Measurements from ENCODE around the gene MINDY3.

The MINDY3 gene

GRCh38 chr10:15813415-15813814 is 46.9 kb downstream of the MINDY3 start:
- H3K36me3 ChIP-seq (ENCODE audit: control insufficient read depth, insufficient read depth, low read length): no peaks in the 10 kb centered on the region
- no peak overlapping the region for H3K4me3 ChIP-seq (ENCODE audit: low read length)
- H3K27me3 ChIP-seq (ENCODE audit: control insufficient read depth, insufficient read depth, low read length): no peaks in the 10 kb centered on the region
- 100% methylated on average over 1 of the region's 3 CpGs for WGBS (ENCODE audit: insufficient coverage, insufficient read length)
- no peak for DNase-seq (ENCODE audit: low read depth, low spot score)
- H3K4me1 ChIP-seq (ENCODE audit: control insufficient read depth, insufficient read depth, low read length): no peaks in the 10 kb centered on the region
- H3K9me3 ChIP-seq (ENCODE audit: control insufficient read depth, insufficient read depth, low read length): no peaks in the 10 kb centered on the region
- H3K27ac ChIP-seq (ENCODE audit: low read length): no peak overlapping the region

GRCh38 chr10:15809450-15809849 is 50.9 kb downstream of the MINDY3 start:
- no peak overlapping the region for H3K27ac ChIP-seq (ENCODE audit: low read length)
- no peaks in the 10 kb centered on the region for H3K27me3 ChIP-seq (ENCODE audit: control insufficient read depth, insufficient read depth, low read length)
- no CpG with 5 or more reads among the region's 4 CpGs for WGBS (ENCODE audit: insufficient coverage, insufficient read length)
- no peak for DNase-seq (ENCODE audit: low read depth, low spot score)
- H3K4me3 ChIP-seq (ENCODE audit: low read length): no peak overlapping the region
- H3K36me3 ChIP-seq (ENCODE audit: control insufficient read depth, insufficient read depth, low read length): no peaks in the 10 kb centered on the region
- no peaks in the 10 kb centered on the region for H3K9me3 ChIP-seq (ENCODE audit: control insufficient read depth, insufficient read depth, low read length)
- no peaks in the 10 kb centered on the region for H3K4me1 ChIP-seq (ENCODE audit: control insufficient read depth, insufficient read depth, low read length)

DNA sequence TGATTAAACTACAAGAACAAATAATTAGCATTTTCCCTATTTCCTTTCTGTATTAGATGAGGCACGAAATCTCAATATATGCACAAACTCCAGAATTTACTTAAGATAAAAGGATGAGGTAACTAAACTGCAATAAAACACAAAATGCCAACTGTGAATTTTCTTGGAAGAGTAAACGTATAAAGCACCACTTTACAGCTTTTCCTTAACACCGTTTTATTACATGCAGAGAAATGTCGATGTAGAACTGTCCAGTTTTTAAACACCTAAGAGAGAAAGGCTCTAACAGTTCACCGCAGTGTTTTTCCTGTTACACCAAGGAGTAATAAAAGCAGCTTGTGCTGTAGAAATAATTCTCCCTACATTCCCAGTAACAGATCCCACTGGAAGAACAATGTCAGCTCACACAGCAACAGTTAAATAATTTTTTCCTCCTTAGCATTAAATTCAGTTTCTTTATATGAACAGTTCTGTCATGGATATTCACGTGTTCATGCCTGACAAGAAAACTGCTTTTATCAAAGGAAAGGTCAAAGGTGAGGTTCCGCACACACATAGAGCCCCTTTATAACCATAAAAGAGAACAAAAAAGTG is 52.0 kb downstream of the MINDY3 start:
- Histone ChIP-seq H3K4me1 (ENCODE audit: control insufficient read depth, insufficient read depth, low read length) (no peaks in the 10 kb centered on the region), H3K36me3 (ENCODE audit: control insufficient read depth, insufficient read depth, low read length) (no peaks in the 10 kb centered on the region), H3K4me3 (ENCODE audit: low read length) (no peak overlapping the region), H3K27me3 (ENCODE audit: control insufficient read depth, insufficient read depth, low read length) (no peaks in the 10 kb centered on the region), H3K9me3 (ENCODE audit: control insufficient read depth, insufficient read depth, low read length) (no peaks in the 10 kb centered on the region), H3K27ac (ENCODE audit: low read length) (no peak overlapping the region)
- DNase-seq (ENCODE audit: low read depth, low spot score): no peak
- WGBS (ENCODE audit: insufficient coverage, insufficient read length): no CpG with 5 or more reads among the region's 7 CpGs

DNA sequence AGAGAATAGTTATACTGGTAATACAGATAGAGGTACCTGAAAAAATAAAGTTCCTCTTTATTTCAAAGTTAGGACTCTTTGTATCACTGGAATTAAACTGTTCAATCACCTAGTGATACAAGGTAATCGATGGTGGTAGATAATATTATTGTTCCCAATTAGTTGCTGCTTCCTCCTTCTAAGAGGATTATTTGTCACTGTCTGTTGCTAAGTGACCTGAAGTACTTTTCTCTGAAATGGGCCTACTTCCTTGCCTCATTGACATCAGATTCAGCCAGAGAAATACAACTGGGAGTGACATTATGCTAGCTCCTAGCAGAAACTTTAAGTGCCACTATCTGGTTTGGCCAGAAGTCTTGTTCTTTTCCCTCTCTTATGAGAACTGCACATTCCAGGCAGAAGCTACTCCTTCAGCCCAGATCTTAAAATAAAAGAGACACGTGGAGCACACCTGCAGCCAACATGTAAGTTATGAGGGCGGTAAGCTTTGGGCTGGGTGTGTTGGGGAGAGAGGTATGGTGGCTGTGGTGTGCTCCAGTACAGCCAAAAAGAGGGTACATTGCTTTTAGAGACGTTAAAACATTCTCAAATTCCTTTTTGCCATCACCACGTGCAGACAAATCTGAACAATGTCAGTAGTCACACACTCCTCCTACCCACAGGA is 54.8 kb downstream of the MINDY3 start:
- Histone ChIP-seq H3K36me3 (ENCODE audit: control insufficient read depth, insufficient read depth, low read length) (no peaks in the 10 kb centered on the region), H3K27me3 (ENCODE audit: control insufficient read depth, insufficient read depth, low read length) (no peaks in the 10 kb centered on the region), H3K27ac (ENCODE audit: low read length) (no peak overlapping the region), H3K4me1 (ENCODE audit: control insufficient read depth, insufficient read depth, low read length) (no peaks in the 10 kb centered on the region), H3K4me3 (ENCODE audit: low read length) (no peak overlapping the region), H3K9me3 (ENCODE audit: control insufficient read depth, insufficient read depth, low read length) (no peaks in the 10 kb centered on the region)
- no peak for DNase-seq (ENCODE audit: low read depth, low spot score)
- WGBS (ENCODE audit: insufficient coverage, insufficient read length): no CpG with 5 or more reads among the region's 5 CpGs

- WGBS (ENCODE audit: insufficient coverage, insufficient read length): no CpG with 5 or more reads among the region's 4 CpGs
- no peak overlapping the region for H3K27ac ChIP-seq (ENCODE audit: low read length)
- no peaks in the 10 kb centered on the region for H3K4me1 ChIP-seq (ENCODE audit: control insufficient read depth, insufficient read depth, low read length)
- no peaks in the 10 kb centered on the region for H3K9me3 ChIP-seq (ENCODE audit: control insufficient read depth, insufficient read depth, low read length)
- no peak overlapping the region for H3K4me3 ChIP-seq (ENCODE audit: low read length)
- H3K27me3 ChIP-seq (ENCODE audit: control insufficient read depth, insufficient read depth, low read length): no peaks in the 10 kb centered on the region
- no peak for DNase-seq (ENCODE audit: low read depth, low spot score)
- no peaks in the 10 kb centered on the region for H3K36me3 ChIP-seq (ENCODE audit: control insufficient read depth, insufficient read depth, low read length)
These were observed 56.2 kb downstream of the MINDY3 start for GRCh38 chr10:15804109-15804508.

- no peaks in the 10 kb centered on the region for H3K4me1 ChIP-seq (ENCODE audit: control insufficient read depth, insufficient read depth, low read length)
- no peaks in the 10 kb centered on the region for H3K9me3 ChIP-seq (ENCODE audit: control insufficient read depth, insufficient read depth, low read length)
- WGBS (ENCODE audit: insufficient coverage, insufficient read length): no CpG with 5 or more reads among the region's 3 CpGs
- no peak overlapping the region for H3K4me3 ChIP-seq (ENCODE audit: low read length)
- no peak for DNase-seq (ENCODE audit: low read depth, low spot score)
- H3K27me3 ChIP-seq (ENCODE audit: control insufficient read depth, insufficient read depth, low read length): no peaks in the 10 kb centered on the region
- H3K27ac ChIP-seq (ENCODE audit: low read length): no peak overlapping the region
- no peaks in the 10 kb centered on the region for H3K36me3 ChIP-seq (ENCODE audit: control insufficient read depth, insufficient read depth, low read length)
These were observed 57.8 kb downstream of the MINDY3 start for GRCh38 chr10:15802375-15802949.

- Histone ChIP-seq H3K4me1 (ENCODE audit: control insufficient read depth, insufficient read depth, low read length) (no peaks in the 10 kb centered on the region), H3K4me3 (ENCODE audit: low read length) (no peak overlapping the region), H3K27ac (ENCODE audit: low read length) (no peak overlapping the region), H3K36me3 (ENCODE audit: control insufficient read depth, insufficient read depth, low read length) (no peaks in the 10 kb centered on the region), H3K27me3 (ENCODE audit: control insufficient read depth, insufficient read depth, low read length) (no peaks in the 10 kb centered on the region), H3K9me3 (ENCODE audit: control insufficient read depth, insufficient read depth, low read length) (no peaks in the 10 kb centered on the region)
- no peak for DNase-seq (ENCODE audit: low read depth, low spot score)
- WGBS (ENCODE audit: insufficient coverage, insufficient read length): no CpG with 5 or more reads among the region's 3 CpGs
These were observed 58.7 kb downstream of the MINDY3 start for GRCh38 chr10:15801641-15802040.

DNA sequence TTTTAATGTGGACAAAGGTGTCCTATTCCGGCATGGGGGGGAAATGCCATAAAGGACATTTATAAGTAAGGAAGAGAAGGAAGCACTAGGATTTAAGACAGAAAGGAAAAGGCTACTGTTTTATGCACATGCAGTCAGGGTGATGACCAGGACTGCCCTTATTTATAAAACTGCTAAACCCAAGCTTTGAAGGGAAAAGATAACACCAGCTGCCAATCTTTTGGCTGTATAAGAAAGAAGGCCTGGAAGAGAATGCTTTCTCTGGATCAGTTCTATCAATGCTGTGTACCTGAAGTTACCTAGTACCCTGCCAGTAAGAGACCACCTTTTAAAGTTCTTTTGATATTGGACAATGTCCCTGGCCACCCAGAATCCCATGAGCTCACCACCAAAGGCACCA is 59.2 kb downstream of the MINDY3 start:
- WGBS (ENCODE audit: insufficient coverage, insufficient read length): no CpG with 5 or more reads among the region's 1 CpG
- no peaks in the 10 kb centered on the region for H3K9me3 ChIP-seq (ENCODE audit: control insufficient read depth, insufficient read depth, low read length)
- H3K27ac ChIP-seq (ENCODE audit: low read length): no peak overlapping the region
- no peaks in the 10 kb centered on the region for H3K36me3 ChIP-seq (ENCODE audit: control insufficient read depth, insufficient read depth, low read length)
- H3K27me3 ChIP-seq (ENCODE audit: control insufficient read depth, insufficient read depth, low read length): no peaks in the 10 kb centered on the region
- no peak overlapping the region for H3K4me3 ChIP-seq (ENCODE audit: low read length)
- H3K4me1 ChIP-seq (ENCODE audit: control insufficient read depth, insufficient read depth, low read length): no peaks in the 10 kb centered on the region
- no peak for DNase-seq (ENCODE audit: low read depth, low spot score)

DNA sequence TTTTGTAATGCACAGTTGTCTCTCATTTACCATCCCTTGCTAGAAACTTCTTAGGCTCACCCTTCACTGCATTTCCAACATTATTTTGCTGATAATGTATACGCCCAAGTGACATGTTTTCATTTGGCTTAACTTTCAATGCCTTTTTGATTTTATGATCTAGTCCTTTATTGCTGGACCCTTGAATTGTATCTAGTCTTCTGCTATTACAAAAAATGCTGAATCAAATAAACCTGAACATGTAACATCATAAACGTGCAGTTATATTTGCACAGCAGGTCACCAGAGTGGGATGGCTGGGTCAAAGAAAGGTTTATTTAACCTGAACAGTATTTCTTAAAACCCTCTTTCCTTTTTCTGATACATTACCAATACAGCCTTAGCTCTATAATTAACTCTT is 63.0 kb downstream of the MINDY3 start:
- no peak for DNase-seq (ENCODE audit: low read depth, low spot score)
- no peaks in the 10 kb centered on the region for H3K4me1 ChIP-seq (ENCODE audit: control insufficient read depth, insufficient read depth, low read length)
- no peak overlapping the region for H3K4me3 ChIP-seq (ENCODE audit: low read length)
- no CpG with 5 or more reads among the region's 2 CpGs for WGBS (ENCODE audit: insufficient coverage, insufficient read length)
- H3K9me3 ChIP-seq (ENCODE audit: control insufficient read depth, insufficient read depth, low read length): no peaks in the 10 kb centered on the region
- no peaks in the 10 kb centered on the region for H3K27me3 ChIP-seq (ENCODE audit: control insufficient read depth, insufficient read depth, low read length)
- H3K27ac ChIP-seq (ENCODE audit: low read length): no peak overlapping the region
- H3K36me3 ChIP-seq (ENCODE audit: control insufficient read depth, insufficient read depth, low read length): no peaks in the 10 kb centered on the region

GRCh38 chr10:15796762-15797161 is 63.5 kb downstream of the MINDY3 start:
- no peaks in the 10 kb centered on the region for H3K4me1 ChIP-seq (ENCODE audit: control insufficient read depth, insufficient read depth, low read length)
- H3K36me3 ChIP-seq (ENCODE audit: control insufficient read depth, insufficient read depth, low read length): no peaks in the 10 kb centered on the region
- H3K27ac ChIP-seq (ENCODE audit: low read length): no peak overlapping the region
- H3K9me3 ChIP-seq (ENCODE audit: control insufficient read depth, insufficient read depth, low read length): no peaks in the 10 kb centered on the region
- no CpG with 5 or more reads among the region's 1 CpG for WGBS (ENCODE audit: insufficient coverage, insufficient read length)
- H3K27me3 ChIP-seq (ENCODE audit: control insufficient read depth, insufficient read depth, low read length): no peaks in the 10 kb centered on the region
- no peak overlapping the region for H3K4me3 ChIP-seq (ENCODE audit: low read length)
- DNase-seq (ENCODE audit: low read depth, low spot score): no peak
